GM12892 (cell line): ENCODE measurements around the gene HMX1.

Experiments used
- POLR2A ChIP-seq: IDR thresholded peaks from 2 replicates; pipeline ENCODE4 v1.6.1; 2011; ENCODE audit warnings: low read depth, low read length, control low read depth
- POLR2AphosphoS5 ChIP-seq: IDR thresholded peaks from 2 replicates; pipeline ENCODE4 v1.6.1; 2011; ENCODE audit warnings: low read depth, low read length, control low read depth
- TAF1 ChIP-seq: IDR thresholded peaks from 2 replicates; pipeline ENCODE4 v1.6.1; 2011; ENCODE audit warnings: low read depth, mild to moderate bottlenecking, control low read depth, low read length, borderline replicate concordance

GRCh38 chr4:8910822-8911315, 39.2 kb upstream of the HMX1 start:
- TF ChIP-seq POLR2AphosphoS5 (no peak), POLR2A (no peak), TAF1 (no peak)
